Measurements from ENCODE around the gene PDE4C.

DNA sequence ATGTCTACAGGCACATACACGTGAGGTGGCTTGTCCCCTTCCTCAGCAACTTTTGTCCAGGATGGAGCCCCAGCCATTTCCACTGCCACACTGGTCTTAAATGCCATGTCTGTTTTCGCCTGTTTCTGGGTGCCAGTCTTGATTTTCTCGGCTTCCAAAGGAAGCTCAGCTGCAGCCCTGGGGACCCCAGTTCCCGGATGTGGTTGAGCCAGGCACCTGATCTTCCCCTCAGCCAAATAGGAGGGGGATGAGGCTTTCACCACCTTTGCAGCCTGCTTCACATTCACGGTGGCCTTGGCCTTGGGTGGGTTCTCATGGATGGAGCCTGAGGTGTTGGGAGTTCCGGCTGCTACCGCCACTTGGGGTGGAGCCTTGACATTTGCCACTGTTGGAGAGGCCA is 39.3 kb upstream of the PDE4C start:
- TF ChIP-seq, protein P1, sequence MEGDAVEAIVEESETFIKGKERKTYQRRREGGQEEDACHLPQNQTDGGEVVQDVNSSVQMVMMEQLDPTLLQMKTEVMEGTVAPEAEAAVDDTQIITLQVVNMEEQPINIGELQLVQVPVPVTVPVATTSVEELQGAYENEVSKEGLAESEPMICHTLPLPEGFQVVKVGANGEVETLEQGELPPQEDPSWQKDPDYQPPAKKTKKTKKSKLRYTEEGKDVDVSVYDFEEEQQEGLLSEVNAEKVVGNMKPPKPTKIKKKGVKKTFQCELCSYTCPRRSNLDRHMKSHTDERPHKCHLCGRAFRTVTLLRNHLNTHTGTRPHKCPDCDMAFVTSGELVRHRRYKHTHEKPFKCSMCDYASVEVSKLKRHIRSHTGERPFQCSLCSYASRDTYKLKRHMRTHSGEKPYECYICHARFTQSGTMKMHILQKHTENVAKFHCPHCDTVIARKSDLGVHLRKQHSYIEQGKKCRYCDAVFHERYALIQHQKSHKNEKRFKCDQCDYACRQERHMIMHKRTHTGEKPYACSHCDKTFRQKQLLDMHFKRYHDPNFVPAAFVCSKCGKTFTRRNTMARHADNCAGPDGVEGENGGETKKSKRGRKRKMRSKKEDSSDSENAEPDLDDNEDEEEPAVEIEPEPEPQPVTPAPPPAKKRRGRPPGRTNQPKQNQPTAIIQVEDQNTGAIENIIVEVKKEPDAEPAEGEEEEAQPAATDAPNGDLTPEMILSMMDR (conservative IDR thresholded peaks at IDR 0.05 in 1 of 2, IDR thresholded peaks at IDR 0.05 in 1 of 2; ENCODE audit: low read depth in 1 of 2, low read length in 2 of 2), result no peak
- TF ChIP-seq EZH2 (IDR thresholded peaks at IDR 0.05; ENCODE audit: low read length, missing control alignments), result no peak

All from fibroblast of lung (primary cell).